NCI-H1092 treated with DMSO at 0.1 percent for 48 hours (cell line): ENCODE results near the gene HMX1.

ENCODE experiments used
- DNase-seq: peaks from one replicate; lab custom pipeline; 2025; lab: John Stamatoyannopoulos, UW

HMX1 gene

DNA sequence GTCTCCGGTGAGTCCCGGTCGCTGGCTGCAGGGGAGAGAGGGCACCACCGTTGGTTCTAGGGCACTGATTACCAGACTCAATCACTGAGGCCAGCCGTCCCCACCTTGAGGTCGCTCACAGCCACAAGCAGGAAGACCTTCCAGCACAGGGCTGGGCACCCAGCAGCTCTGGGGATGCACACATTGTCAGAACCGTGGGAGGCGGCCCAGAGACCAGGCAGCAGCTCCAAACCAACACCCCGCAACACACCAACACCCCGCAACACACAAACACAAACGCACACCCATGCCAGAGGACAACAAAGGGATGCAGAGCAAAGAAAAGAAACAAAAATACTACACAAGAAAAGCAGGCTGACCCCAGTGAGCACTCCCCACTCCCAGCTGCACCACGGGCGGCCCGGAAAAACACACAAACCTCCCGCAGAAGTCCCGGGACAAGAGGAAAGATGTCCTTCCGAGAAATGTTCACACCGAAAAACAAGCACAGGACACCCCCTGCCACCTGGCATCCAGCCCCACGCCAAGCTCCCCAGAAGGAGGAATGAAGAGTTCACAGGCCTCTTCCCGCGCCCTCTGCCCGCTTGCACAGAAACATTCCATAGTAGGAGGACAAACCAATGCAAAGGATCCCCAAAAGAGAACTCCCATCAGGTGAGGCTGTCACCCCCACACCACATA lies 3.2 kb downstream of the HMX1 start:
- DNase-seq = no peak

DNA sequence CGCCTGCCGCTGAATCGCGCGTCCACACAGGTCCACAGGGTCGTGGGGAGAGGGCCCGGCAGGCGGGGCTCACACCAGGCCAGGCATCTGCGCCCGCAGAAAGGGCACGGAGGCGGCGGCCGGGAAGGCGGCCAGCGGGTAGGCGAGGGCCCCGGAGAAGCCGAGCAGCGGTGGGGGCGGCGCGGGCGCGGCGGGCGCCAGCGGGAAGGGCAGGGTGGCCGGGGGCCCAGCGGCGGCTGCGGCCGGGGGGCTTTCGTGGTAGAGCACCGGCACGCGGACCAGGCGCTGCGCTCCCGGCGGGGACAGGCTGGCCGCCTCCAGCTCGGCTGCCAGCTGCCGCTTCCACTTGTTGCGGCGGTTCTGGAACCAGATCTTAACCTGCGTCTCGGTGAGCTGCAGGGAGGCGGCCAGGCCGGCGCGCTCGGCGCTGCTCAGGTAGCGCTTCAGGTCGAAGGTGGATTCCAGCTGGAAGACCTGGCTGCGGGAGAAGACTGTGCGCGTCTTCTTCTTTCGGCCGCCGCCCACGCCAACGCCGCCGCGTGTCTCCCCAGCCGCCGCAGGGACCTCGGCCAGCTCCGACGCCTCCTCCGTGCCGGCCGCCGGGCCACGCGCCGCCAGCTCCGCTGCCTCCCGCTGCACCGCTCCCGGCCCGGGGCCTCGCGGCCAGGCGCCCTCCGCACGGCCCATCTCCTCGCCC lies 3.9 kb downstream of the HMX1 start:
- no peak for DNase-seq

DNA sequence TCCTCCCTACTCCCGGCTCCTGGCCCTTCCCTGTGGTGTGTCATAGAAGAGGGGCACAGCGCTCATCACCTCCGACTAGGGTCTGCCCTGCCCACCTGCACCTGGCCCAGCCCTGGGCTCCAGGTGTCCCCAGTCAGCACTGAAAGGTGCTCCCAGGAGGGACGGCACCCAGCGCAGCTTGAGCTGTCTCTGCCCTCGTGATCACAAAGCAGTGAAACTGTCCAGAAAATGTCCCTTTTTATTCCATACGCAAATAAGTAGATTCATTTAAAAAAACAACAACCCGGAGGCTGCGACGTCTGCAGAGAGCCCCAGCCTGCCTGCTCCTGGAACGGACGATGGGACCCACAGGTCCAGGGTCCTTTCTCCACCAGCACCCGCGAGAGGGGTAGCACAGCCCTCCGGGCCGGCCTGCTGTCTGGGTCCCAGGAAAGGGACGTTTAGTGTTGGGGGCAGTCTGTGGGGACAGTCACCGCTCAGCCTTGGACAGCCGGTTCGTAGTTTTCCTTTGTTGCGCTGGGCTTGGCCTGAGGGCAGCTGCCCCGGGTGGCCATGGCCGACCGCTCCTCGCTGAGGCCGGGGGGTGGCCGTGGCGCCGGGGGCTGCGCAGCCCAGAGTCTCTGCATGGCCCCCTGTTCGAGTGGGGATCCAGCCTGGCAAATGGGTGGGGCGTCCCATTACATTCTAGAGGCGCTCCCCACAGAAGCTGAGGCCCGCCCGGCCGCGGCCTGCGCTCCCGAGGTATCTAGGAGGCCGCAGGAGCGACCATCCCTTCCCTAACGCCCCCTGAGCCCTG lies 4.6 kb downstream of the HMX1 start:
- DNase-seq = no peak

DNA sequence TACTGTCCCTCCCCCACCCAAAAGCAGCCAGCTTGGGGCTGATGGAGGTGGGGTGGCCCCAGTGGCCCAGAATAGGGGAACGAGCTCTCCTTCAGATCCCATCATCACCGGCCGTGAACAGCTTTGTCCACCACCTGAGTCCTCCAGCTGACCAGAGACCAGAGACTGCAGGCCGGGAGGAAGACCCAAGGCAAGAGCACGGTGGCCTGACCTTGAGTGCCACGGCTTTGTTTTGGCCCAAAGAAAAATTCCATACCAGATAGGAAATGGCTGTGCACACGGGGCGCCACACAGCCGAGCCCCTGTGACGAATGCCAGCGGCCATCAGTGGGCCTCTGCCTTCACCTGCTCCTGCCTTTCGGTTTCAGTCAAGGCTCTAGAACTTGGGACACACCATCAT lies 5.2 kb downstream of the HMX1 start:
- no peak for DNase-seq

DNA sequence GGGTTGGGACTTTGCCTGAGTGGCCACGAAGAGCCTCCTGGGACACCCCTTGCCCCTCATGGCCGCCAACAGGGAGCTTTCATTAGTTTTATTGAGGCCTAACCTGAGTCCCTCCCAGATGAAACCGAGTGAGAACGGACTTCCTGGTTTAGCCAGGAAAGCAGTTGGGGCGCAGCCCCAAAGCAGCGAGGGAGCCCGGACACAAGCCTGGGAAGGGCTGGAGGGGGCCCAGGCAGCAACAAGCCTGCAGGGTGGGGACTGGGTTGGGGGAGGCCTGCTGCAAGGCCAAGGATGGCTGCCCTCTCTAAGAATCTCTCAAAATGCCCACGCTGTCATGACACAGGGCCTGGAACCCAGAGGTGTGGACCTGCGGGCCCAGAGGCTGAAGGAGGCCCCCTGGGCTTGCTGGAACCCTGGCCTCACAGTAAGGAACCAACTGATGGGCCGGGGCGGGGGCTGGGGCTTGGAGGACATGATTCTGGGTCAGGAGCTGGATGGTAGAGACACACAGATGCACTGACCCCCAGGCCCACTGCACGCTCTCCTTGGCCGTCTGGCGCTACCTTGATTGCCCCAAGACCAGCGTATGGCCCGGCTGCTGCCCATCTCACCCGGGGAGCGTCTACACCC lies 5.8 kb downstream of the HMX1 start:
- DNase-seq = no peak

DNA sequence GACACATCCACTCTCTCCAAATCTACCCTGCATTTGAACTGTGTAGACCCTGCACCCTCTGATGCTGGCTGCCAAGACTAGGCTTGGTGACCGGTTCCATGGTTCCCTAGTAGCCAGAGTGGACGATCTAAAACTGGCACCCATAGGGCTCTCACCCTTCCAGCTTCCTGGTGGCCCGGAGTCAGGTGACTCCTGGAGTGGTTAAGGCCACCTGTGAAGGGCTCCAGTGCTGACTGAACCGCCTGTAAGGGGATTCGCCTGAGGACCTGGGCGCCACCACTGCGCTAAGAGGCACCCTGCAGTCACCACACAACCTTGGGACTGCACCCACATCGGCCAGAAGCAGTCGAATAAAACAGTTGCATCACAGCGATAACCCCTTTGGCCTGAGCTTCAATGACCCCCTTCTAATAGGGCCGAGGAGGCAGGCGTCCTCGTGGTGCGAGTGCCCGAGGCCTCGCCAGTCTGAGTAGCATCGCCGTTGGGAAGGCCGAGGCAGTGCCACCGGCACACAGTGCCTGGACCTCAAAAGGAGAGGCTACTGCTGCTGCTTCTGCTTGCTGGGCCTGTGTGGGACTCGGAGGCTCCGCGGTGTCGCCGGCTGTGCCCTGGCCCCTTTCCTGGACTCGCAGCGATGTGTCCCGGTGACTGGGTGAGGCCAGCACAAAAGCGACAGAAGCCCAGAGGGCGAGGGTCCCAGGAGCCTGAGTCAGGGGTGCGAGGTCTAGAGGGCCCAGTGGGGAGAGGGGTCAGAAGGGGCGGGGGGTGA lies 6.5 kb downstream of the HMX1 start:
- no peak for DNase-seq

DNA sequence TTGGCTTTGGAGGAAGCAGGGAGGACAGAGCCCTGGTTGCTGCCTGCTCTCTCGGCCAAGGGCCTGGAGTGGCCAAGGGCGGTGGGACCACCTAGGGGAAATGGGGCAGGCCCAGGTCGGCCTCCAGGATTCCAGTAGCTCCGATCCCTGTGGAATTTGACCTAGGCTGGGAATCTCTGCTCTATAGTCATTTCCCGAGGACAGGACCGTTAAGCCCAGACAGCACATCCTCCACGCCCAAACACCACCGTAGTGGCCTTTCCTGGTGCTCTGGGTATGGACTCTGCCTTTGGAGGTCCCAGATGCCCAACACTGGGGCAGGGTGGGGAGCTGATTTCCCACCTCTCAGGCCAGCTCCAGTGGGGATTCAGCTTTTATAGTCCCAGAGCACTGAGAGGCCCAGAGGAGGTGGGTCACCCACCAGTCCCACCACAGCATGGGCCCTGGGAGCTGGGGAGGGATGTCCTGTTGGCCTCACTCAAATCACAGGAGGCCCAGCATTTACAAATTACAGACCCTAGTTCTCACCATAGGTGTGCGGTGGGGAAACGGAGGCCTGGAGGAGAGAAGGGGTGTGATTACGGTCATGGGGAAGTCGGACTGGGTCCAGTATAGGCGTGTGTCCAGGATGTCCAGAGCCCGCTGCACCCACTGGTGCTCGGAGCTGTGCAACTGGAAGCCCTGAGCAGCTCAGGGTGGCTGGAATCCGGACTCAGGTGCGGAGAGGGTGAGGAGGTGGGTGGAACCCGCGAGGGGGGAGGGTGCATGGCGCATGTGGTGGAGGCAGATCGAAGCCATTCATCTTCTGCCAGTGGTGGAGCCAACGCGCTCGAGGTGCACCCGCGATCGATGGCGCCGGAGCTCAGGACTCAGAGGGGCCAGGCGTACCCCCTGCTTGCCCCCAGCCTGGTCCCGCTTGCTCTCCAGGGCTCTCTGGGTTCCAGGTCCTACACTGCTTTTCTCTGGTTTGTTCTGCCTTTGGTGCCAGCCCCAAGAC lies 7.7 kb downstream of the HMX1 start:
- no peak for DNase-seq

DNA sequence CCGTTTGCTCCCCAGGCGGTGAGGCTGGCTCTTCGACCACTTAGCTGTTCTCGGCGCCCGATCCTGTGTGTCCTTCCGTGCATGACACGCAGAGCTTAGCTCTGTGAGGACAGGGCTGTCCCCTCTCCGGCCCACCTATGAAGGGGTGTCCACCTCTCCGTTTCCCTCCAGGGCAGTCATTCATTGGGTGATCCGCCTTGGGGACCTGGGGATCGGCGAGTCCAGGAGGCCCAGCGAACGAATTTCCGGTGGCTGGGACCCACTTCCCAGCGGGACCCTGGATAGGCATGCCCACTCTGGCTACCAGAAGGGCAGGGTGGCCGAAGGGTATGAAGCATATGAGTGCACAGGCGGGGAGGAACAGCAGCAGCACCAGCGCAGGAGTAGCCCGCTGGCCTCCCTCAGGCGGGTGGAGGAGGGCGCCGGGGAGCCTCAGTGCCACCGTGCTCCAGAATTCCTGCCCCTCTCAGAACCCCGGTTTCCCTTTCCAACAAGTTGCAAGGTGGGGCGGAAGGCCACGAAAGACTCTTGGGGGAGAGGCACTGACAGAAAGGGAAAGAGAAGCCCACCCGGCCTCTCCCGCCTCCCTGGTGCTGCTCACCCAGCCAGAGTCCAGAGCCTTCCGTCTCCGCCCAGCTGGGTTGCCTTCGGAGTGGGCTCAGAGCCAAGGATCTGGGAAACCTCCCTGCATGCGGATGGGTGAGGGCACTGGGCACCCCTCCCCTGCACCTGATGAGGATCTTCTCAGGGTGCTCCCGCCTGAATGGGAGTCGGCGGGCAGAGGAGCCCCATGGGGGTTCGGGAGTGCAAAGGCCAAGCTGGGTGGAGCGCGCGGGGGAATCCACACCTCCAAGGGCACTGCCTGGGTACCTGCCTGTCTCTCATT lies 8.6 kb downstream of the HMX1 start:
- DNase-seq = no peak

DNA sequence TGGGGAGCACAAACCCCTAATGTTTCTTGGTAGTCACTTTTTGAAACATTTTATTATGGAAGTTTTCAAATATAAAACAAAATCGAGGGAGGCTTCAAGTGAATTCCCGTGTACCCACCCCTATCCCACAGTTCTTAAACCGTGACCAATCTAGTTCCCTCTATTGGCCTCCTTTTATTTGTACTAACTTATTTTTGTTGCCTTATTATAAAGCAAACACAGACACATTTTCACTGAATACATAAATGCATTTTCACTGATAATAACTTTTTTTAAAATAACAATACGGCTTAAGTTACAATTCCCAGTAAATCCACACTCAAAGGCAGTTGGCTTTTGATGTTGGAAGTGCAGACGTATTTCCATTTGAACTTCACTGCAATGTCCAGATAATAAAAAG lies 9.3 kb downstream of the HMX1 start:
- DNase-seq = no peak

DNA sequence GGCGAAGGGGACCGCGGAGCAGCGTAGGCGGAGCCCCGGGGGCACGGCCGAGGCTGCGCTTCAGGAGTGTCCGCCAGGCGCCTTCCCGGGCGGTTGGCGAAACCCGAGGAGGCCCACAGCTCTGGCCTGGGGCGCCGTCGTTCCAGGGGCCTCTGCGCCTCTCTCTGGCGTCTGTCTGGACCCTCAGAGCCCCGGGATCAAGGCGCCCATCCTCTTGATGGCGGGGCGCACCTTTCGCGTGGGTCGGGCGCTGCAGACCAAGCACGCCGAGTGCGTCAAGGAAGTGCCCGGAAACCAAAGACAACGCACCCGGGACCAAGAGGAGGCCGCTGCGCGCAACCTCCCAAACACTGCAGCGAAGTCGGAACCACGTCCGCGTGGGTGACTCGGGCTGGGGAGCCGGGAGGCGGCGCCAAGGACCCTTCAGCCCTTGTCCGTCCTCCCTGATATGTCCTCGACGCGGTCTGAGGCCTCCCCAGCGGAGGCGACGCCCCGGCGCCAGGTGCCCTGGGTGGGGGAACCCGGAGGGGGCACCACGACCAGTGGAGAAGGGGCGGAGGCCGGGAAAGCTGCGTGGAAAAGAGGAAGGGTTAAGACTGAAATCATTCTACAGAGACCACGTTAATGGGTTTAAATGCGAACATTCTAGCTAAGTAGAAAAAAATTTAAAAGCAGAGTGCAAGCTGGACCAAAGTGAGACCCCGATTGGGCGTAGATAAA lies 9.9 kb downstream of the HMX1 start:
- DNase-seq = no peak

DNA sequence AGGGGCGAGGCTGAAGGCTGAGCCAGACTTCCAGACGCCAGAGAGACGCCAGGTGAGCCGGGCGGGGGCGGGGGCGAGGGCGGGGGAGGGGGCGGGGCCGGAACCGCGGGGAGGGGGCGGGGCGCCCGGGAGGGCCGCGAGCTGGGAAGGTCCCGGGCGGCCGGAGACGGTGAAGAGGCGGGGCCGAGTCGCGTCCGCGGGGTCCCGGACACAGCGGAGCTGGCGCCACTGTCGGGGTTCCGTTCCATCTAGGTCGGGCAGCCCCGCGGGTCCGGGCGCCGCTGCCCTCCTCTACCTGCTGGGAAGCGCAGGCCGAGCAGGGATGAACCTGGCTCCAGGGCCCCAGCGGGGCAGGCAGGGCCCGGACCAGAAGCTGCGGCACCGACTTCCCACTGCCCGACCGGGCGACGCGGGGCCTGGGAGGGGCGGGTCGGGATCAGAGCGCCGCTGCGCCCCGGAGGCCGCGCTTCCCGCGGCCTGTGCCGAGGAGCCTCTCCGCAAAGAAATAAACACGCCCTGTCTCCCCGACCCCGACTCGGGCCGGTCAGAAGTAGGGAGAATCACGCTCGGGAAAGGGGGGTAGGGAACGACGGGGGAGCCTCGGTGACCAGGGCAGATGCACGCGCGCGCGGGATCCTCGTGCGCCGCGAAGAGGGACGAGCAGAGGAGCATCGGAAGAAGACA lies 10.6 kb downstream of the HMX1 start:
- no peak for DNase-seq

DNA sequence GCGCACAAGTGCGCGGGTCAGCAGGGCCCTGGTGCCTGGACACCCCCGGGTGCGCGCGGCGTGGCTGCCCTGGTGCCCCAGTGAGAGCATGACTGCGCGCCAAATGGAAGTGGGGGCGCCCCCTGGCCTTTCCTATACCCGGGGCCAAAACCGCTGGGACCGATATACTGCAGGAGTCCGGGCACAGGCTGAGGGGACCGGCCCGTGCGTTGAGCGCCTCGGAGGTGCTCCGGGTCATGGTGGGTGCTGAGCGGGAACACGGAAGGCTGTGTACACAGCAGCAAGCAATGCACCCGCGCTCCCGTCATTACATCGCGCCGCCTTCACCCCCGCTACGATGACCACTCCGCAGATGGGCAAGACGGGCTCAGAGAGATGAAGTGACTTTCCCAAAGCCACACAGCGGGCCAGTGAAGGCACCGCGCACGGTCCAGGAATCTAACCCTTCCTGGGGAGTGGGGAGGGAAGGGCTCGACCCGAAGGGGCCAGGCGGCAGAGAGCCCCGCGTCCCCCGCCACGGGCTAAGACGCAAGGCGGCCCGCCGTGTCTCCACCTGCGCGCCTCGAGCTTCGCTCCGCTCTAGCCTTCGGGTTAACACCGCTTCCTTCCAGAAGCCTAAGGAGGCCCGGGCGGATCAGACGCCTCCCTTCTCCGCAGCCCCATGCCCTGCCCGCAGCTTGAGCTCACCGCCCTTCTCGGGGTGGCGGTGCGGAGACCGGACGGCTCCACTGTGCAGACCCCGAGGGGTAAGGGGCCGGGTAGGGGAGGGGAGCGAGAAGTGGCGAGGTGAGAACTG lies 11.3 kb downstream of the HMX1 start:
- DNase-seq = no peak

DNA sequence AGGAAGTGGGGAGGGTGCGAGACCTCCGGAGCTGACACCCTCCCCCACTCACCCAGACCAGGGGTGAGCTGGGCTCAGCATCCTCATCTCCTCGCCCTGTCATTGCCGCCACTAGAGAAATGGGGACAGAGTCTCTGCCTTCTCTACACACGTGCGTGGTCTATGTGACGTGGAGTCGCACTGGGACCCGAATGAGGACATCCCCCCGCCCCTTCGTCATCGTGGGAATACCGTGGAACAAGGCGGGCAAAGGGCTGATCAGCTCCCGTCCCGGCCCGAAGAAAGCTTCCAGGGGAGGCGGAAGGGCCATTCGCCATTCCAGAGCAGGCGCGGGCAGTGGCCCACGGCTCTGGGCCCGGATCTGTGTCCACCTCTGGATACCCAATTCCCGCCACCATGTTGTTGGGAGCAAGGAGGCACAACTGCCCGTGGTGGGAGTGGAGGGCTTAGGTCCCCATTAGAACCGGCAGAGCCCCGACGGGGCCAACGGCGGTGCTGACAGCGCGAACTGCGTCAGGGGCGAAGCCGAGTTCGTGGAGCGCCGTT lies 12.0 kb downstream of the HMX1 start:
- no peak for DNase-seq

DNA sequence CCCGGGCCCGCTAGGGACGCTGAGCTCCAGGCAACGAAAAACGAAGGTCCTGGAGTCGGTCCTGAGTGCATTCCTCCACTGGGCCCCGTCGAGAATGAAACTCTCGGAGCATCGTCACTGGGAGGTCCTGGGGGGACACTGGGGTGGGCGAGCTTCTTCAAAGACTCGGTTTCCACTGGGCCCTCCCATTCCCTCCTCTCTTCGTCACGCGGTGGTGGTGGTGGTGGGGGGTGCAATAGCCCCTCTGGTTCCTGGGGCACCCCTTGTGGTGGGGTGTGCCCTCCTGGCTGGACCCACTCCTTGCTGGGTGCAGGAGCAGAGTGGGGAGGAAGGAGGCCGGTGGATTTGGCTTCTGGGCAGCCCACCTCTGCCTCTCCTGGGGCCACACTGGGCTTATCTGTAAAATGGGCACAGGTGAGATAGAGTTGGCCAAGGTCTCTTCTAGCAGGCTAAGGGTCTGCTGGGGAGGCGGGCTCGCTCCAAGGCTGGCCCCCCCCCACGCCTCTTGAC lies 12.9 kb downstream of the HMX1 start:
- DNase-seq = no peak

DNA sequence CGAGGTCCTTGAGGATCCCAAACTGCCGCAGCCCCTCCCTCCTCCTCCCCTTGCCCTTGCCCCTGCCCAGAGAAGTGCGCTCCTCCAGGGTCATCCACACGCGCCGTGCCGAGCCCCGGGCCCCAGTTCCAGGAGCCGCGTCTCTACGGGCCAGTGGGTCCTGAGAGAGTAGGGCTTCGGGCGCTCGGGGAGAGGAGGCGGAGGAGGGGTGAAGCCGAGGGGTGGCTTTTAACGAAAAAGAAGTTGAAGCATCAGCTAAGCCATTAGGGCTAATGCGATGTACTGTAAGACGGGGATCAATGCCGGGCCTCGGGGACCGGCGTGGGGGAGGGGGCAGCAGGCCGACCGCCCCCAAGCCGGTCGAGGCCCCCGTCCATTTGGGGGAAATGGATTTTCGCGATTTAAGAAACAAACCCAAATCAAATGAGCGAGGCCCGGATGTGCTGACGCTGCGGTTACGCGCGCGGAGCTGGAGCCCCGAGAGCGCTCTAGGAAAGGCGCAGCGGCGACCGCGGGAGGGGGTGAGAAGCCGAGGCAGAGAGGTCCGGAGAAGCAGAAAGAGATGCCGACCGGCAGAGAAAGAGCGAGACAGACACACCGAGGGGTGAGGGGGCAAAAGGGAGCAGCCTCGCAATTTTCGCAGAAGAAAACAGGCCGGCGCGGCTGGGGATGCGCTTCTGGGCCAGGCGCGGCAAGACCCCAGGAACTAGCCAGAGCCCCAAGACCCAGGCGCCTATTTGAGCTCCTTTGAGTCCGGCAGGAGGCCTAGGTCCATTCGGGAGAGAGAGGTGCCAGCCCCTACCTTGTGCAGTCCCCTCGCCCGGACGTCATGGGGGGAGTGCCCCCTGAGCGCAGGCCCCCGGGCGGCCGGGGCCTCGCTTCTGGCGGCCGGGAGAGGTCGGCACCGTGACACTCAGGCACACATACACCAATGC lies 13.6 kb downstream of the HMX1 start:
- no peak for DNase-seq
